GM18511 (cell line): ENCODE results near the gene PBLD.
"Not testable (repeated sequence)": the region's sequence is repeated elsewhere in the genome, so short reads cannot be mapped to it uniquely, and the experiment has no call there.

Experiments
- ATAC-seq: cut with Tn5 transposase; IDR thresholded peaks from one replicate; pipeline ENCODE4 v1.9.1; 2021; ENCODE audit warnings: mild to moderate bottlenecking, moderate library complexity; ENCODE audit not compliant: unreplicated experiment

Gene PBLD

DNA sequence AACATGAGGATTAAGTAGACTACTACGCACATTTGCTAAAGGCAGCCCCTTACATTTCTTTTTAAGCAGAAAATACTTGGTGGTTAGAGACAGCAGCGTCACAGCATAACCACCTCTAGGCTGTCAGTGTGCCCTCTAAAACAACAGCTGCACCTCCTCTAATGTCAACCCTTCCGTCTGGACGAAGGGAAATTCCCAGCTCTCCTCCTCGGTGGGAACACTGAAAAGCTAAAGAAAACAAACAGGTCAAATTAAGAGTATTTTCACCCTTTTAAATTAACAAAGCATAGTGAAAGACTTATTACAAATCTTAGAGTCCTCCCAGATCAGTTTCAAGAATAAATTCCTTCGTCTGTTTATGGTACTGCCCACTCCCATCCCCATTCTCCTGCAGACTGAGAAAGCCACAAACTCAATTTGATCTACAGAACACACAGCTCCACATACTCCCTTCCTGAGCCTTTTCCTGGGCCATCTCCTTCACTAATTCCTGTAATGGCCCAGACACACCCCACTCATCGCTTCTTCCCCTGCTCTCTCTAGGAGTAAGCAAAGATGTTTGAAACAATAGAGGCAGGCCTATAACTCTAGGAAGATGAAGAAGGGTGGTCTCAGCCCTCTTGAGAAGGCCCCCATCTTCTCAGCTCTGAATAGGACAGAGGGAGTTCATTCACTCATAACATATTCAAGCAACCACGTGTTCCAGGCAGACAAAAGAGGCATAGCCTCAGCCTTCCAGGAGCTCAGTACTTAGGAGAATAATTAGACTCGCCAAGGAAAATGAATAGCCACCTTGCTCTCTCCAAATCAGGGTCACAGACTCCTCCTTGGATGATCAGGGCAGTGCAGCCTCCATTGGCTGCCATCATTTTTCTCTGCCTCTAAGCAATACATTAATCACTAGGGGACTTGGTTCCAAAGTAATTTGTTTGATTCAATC lies 48.4 kb downstream of the PBLD start:
- ATAC-seq, result no peak

DNA sequence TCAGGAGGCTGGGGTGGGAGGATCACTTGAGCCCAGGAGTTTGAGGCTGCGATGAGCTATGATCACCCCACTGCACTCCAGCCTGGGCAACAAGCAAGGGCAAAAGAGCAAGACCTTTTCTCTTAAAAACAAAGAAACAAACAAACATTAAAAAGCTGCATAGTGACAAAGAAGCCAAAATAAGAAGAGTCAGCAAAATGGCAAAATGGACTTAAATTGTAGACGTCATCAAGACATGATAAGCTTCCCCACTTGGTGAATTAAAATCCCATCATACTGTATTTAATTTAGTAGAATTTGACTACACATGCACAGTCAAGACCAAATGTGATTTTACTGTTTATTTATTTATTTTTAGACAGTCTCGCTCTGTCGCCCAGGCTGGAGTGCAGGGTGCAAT lies 52.0 kb downstream of the PBLD start:
- ATAC-seq, result no peak

DNA sequence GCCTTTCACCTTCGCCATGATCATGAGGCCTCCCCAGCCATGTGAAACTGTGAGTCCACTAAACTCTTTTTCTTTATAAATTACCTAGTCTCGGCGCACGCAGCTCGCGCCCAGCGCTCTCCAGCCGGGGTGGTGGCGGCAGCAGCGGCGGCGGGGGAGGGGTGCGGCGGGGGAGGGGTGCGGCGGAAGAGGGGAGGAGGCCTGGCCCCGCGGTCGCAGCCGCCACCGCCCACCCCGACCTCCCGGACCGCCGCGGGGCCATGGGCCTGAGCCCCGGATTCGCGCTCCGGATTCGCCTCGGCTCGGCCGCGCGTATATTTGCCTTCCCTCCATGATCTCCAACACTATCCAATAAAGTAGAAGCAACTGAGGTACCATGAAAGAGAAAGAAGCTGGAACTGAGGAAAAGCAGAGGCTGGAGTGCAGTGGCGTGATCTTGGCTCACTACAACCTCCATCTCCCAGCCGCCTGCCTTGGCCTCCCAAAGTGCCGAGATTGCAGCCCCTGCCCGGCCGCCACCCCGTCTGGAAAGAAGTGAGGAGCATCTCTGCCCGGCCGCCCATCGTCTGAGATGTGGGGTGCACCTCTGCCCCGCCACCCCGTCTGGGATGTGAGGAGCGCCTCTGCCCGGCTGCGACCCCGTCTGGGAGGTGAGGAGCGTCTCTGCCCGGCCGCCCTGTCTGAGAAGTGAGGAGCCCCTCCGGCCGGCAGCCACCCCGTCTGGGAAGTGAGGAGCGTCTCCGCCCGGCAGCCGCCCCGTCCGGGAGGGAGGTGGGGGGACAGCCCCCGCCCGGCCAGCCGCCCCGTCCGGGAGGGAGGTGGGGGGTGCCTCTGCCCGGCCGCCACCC lies 53.6 kb downstream of the PBLD start:
- ATAC-seq, result not testable (repeated sequence)

DNA sequence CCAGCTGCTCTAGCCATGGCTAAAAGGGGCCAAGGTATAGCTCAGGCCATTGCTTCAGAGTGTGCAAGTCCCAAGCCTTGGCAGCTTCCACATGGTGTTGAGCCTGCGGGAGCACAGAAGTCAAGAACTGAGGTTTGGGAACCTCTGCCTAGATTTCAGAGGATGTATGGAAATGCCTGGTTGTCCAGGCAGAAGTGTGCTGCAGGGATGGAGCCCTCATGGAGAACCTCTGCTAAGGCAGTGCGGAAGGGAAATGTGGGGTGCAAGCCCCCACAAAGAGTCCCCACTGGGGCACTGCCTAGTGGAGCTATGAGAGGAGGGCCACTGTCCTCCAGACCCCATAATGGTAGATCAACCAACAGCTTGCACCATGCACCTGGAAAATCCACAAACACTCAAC lies 54.9 kb downstream of the PBLD start:
- ATAC-seq, result not testable (repeated sequence)

DNA sequence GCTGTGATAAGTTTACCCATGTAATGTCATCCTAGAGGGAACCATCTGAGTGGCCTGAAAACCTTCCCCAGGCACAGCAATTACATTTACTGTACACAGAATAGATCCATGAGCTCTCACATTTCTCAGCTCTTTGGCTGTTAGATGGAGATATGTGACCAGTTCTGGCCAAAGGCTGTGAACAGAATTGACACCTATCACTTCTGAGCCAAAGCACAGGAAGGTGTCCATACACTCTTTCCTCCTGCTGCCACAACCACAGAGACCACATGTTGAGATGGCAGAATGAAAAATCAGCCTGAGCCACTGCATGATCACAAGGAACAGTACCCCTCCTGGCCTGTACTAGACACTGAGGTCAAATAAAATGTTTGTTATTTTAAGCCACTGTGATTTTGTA lies 56.5 kb downstream of the PBLD start:
- ATAC-seq, result no peak

DNA sequence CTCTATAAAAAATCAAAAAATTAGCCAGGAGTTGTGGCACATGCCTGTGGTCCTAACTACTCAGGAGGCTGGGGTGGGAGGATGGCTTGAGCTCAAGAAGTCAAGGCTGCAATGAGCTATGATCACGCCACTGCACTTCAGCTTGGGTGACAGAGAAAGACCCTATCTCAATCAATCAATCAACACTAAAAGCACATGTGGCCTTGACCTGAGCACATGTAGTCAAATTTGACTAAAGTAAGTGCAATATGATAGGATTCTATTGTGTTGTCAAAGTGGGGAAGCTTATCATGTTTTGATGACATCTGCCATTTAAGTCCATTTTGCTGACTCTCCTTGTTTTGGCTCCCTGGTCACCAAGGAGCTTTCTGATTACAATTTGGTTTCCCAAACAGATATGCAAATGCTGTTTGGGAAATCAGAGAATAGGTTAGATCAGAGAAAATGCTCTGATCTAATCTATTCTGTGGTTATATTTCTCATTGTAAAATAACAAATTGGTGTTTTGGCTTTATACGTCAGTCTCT lies 57.1 kb downstream of the PBLD start:
- ATAC-seq, result no peak

DNA sequence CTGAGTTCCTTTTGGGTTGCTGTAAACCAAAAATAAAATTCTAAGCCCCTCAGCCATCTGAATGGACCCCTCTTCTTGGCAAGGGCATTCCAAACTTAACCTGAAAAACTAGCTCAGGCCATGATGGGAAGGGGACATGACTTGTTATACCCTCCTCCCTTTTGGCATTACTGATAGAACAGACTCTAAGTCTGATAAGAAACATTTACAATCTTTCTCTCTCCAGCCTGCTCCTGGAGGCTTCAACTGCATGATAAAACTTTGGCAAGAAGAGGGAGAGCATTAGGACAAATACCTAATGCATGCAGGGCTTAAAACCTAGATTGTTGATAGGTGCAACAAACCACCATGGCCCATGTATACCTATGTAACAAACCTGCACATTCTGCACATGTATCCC lies 59.9 kb downstream of the PBLD start:
- ATAC-seq, result no peak

DNA sequence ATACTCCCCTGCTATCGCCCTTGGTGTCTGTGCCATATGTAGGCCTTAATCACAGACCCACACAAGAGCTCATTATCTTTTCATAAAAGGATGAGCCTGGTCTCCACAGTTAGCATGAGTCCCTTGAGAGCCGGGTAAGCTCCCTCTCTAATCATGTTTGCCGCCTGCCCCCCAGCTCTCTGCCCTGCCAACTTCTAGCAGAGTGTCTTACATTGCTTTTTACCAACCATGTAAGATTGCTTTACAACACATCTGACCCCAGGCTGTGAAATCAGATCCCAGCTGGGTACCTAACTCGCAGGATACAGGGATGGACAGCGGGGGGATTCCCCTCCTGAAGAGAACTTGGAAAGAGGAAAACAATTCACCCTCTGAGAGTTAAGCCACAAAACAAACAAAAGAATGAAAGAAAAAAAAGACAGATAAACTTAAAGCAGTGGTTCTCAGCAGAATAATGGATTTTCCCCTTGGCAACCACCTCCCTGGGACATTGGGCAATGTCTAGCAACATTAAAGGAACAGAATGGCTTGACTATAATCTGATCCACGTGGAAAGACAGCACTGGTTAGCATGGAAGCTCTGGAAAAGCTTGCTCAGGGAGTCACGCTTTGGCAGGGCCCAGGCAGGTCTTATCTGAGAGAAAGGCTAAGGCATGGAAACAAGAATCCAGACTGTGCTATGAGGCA lies 61.4 kb downstream of the PBLD start:
- no peak for ATAC-seq

DNA sequence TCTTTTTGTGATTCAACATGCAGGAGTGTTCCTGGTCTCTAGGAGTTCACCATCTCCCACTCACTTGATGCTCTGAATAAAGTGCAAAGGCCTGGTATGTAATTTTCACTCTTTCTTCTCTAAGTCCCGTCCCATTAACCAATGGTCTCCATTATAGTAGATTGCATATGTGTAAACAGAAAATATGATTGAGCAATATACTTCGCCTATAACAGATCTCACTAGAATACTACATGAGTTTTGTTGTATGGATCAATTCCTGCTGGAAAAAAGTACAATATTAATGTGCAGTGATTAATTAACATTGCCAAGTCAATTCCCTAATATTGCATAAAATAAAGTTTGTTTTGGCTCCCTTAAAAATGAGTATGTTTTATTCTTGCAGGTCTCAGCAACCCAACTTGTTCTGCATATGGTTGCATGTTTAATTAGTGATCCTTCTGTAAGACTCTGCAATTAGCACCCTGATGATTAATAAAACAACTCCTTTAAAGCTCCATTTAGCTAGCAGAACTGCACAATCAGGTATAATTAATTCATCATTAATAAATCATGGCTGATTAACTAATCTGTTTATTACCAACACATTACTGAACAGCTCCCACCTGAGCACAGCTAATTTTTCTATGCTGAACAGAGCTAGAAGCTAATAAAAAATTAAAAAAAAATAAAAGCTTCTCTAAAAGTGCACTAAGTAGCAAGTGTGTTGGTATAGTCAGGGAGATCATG lies 63.0 kb downstream of the PBLD start:
- no peak for ATAC-seq

DNA sequence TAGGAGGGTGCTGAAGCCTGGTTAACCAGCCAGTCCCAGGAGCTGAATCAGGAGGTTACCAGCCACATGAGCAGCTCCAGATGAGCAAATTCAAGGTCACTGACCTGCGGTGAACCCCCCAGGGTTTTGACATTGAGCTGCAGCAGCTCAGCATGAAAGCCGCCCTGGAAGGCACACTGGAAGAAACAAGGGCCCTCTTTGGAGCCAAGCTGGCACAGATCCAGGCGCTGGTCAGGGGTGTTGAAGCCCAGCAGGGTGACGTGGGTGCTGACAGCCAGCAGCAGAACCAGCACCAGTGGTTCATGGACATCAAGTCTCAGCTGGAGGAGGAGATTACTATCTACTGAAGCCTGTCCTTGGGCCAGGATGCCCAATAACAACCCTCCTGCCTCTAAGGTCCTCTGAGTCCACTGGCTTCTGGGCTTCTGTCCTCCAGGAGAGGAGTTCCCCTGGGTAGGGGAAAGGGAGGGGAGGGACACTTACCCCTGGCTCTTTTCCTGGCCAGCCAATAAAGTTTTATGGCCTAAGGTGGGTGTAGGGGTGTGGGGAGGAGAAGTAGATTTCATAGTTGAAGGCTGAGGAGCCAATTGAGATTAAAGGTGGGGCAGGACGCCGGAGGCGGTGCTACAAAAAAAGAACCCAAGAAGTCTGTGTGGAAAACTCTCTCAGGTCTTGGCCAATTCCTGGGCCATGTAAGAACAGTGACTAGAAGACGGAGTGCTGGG lies 71.4 kb downstream of the PBLD start:
- no peak for ATAC-seq

DNA sequence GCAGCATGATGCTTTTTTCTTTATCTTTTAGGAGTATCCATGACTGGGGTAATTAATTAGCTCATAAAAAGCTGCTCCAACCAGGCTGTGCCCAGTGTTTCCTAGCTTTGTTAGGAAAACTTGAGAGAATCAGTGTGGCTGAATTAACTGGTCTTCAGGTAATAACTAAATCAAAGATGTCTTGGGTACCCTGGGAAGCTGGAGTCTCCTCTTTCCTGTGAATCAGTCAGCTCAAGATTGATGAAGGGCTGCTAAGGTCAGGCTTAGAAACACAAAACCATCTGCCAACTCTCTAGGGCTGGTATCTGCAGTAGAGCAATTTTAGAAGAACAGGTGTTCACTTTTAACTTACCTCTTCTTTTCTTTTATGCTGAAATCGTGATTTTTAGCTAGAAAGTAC lies 79.4 kb downstream of the PBLD start:
- no peak for ATAC-seq

DNA sequence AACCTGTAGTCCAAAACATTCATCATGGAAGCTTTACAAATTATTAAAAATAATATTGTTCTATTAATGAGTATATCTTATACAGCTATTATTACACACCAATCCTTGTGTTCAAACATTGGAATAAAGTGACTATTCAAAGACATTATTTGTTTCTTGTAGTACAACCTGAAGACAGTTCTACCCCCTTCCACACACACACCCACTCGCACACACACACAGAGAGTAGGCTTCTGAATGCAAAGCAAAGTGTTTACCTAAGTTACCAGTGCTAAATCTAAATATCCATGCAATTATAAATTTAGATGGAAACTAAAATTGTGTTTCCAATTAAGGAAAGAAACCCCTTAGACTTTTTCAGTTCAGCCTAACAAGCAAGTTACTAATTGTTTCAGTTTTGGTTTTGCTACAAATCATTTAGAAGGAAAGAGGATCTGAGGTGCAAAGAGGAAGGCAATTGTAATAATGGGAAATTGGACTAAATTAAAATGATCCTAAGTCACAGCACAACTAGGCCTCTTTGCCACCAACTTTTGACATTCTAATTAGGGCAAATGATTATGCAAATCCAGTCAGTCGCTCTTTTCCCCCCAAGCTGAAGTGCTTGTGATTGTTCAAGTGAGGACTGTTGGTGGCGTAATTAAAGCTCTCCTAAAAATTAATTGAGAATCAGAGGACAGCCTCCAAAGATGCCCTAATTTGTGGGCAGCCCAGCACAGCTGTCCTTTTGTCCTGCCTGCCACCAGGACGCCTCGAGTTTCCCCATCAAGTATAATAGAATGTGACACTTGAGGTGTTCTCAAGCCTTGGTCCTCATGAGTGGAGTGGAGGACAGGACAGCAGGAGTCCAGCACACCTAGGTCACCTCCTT lies 80.9 kb downstream of the PBLD start:
- ATAC-seq, result no peak

DNA sequence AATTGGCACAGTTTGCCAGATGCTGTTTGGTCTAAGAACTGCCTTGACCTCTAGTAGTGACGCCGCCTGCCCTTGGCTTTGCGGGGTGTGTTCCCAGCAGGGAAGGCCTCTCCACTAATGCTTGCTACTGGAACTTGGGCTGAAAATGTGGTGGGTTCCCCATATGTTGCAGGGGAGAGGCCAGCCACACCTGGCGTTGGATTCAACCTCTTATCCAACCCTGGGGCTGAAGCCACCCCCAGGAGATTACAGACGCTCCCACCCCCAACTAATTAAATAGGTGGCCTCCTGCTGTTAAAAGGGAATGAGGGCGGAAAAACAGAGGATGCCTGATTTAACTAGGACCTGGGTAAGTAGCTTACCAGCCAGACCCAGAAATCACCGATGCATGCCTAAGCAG lies 81.6 kb downstream of the PBLD start:
- no peak for ATAC-seq

DNA sequence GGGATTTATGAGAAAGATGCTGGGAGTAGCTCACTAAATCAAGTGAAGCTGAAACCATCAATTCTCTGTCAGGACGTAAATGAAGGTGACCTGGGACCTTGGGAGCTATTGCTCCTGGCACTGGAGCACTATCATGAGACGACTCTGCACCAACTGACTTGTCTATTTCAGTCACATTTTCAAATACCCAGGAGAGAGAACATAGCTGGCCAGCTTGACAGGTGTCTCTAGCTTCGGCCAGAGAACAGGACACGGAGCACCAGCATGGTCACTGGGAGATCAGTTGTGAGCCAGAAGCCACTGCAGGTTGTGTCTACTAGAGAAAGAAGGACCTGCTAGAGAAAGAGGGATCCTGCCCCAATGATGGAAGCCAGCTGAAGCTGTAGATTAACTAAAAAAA lies 83.4 kb downstream of the PBLD start:
- ATAC-seq, result no peak

DNA sequence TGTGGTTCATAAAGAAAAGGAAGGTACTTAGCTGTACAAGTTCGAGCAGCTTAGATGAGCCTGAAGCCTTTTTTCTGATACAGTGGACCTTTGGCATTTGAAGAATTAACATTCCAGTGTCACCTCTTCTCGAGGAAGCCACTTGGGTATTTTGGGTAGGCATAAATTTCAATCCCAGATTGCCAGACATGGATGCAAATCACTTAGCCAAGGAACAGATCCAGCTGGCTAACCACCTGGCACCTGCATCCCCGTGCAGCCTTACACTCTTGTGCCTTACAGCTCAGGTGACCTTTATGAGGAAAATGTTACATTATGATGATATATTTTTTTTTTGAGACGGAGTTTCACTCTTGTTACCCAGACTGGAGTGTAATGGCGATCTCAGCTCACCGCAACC lies 84.8 kb downstream of the PBLD start:
- ATAC-seq, result no peak

DNA sequence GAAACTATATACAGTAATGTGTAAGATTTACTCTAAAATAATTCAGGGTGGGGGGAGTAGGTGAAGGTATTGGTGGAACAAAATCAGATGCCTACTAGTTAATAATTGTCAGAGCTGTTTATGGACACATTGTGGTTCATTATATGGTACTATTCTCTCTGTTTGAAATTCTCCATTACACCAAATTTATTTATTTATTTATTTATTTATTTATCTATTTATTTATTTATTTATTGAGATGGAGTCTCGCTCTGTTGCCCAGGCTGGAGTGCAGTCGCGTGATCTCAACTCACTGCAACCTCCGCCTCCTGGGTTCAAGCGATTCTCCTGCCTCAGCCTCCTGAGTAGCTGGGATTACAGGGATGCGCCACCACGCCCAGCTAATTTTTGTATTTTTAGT lies 86.3 kb downstream of the PBLD start:
- ATAC-seq, result not testable (repeated sequence)

DNA sequence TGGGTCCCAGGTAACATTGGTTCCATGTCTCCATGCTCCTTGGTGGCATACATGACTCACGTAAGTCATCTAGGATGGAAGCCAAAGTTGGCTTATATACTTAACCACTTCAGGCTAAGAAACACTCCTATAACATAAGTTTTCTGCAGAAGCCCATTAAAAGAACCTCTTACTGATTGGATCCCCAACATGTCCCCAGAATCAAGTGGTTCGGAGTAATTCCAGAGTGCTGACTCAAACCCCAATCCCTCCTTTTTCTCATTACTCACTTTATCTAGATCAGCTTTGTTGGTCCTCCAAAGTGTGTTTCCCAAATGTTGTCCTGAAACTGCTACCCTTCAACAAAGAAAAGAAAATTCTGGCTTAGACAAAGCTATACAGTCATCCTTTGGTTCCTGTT lies 90.7 kb downstream of the PBLD start:
- ATAC-seq, result no peak

DNA sequence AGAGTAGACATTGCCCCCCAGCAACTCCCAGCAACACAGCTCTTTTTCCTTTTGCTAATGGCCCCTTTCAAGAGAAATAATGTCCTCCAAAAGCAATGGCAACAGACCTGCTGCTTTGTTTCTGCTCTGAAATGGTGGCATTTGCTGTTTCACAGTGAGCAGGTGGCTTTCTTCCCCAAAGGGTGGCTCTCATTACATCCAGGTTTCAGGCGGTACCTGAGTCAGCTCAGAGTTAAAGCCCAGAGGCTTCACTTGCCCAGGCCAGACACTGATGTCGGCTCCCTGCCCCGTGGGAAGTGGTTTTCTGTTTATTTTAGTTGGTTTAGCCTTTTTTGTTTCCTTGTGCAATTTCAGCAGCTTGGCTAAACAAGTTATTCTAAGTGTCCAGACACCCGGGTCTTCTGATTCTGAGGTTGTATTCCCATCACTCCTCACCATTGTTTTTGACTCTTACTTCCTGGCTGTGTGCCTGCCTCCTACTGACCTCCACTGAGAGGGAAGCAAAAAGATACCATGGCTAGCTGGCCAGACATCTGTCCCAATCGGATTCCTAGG lies 93.1 kb downstream of the PBLD start:
- ATAC-seq, result no peak

DNA sequence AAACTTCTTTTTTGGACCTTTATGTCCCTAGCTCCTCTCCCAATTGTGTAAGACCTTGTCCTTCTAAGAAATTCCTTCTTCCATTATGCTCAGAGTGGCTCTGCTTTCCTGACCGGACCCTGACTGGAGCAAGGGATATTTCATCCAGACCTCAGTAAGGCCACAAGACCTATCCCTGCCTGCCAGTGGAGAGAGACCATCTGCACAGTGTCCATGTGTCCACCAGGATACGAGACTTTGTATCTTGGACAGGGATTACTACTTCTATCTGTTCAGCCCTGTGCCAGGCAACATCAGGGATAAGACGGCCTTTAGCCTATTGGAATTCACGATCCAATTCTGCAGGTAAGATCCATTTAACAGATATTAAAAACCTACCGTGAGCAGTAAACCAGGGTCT lies 93.7 kb downstream of the PBLD start:
- no peak for ATAC-seq
